HG03521 (cell line): Measurements from ENCODE around the gene CHST14.
"Not testable (repeated sequence)": the region's sequence is repeated elsewhere in the genome, so short reads cannot be mapped to it uniquely, and the experiment has no call there.

Source experiments
- ATAC-seq: cut with Tn5 transposase; IDR thresholded peaks from one replicate; pipeline ENCODE4 v1.9.1; 2021; ENCODE audit warnings: mild to moderate bottlenecking, moderate library complexity; ENCODE audit not compliant: unreplicated experiment

CHST14 gene

GRCh38 chr15:40440743-40441564 lies 29.8 kb upstream of the CHST14 start, which contains the start of gene BAHD1:
BAHD1 (plus strand) TSS chr15:40440953; CDS start chr15:40458465, 17,512 bp downstream.
- ATAC-seq: peak; percentile 88

GRCh38 chr15:40441565-40442531 lies 28.9 kb upstream of the CHST14 start:
- ATAC-seq: no peak

GRCh38 chr15:40443255-40443654 lies 27.5 kb upstream of the CHST14 start:
- no peak for ATAC-seq

GRCh38 chr15:40443846-40444245 lies 26.9 kb upstream of the CHST14 start:
- ATAC-seq: no peak

GRCh38 chr15:40444736-40445135 lies 26.0 kb upstream of the CHST14 start:
- no peak for ATAC-seq

- no peak for ATAC-seq
Measured at GRCh38 chr15:40445421-40445922, 25.3 kb upstream of the CHST14 start.

- ATAC-seq: no peak
Measured at GRCh38 chr15:40446144-40446543, 24.6 kb upstream of the CHST14 start.

- no peak for ATAC-seq
Measured at GRCh38 chr15:40448354-40448753, 22.4 kb upstream of the CHST14 start.

- ATAC-seq: no peak
Measured at GRCh38 chr15:40449275-40449674, 21.5 kb upstream of the CHST14 start.

GRCh38 chr15:40450047-40450446 lies 20.7 kb upstream of the CHST14 start:
- ATAC-seq: no peak

GRCh38 chr15:40451527-40452158 lies 19.1 kb upstream of the CHST14 start:
- no peak for ATAC-seq

- ATAC-seq: no peak
Measured at GRCh38 chr15:40452296-40453090, 18.3 kb upstream of the CHST14 start.

GRCh38 chr15:40453941-40454340 lies 16.8 kb upstream of the CHST14 start:
- ATAC-seq: not testable (repeated sequence)

GRCh38 chr15:40454904-40455391 lies 15.8 kb upstream of the CHST14 start:
- no peak for ATAC-seq

GRCh38 chr15:40456299-40456712 lies 14.5 kb upstream of the CHST14 start:
- ATAC-seq: no peak

GRCh38 chr15:40456738-40457137 lies 14.0 kb upstream of the CHST14 start:
- no peak for ATAC-seq

- ATAC-seq: no peak
Measured at GRCh38 chr15:40458495-40459371, 12.1 kb upstream of the CHST14 start.

GRCh38 chr15:40459391-40460015 lies 11.3 kb upstream of the CHST14 start:
- ATAC-seq: no peak
